ENCODE results near the gene CCDC9B.
A peak's percentile ranks its signal among the peaks of the same experiment; 100 is the strongest.

Gene CCDC9B

GRCh38 chr15:40310001-40310959, 30.5 kb downstream of the CCDC9B start:
- peak; percentile 73 for TF ChIP-seq CTCF (conservative IDR thresholded peaks at IDR 0.05; ENCODE audit: control insufficient read depth, insufficient read depth, low read depth, low read length)
- peak; percentile 30 for DNase-seq (ENCODE audit: low read depth)
- no peak overlapping the region for H3K4me3 ChIP-seq (ENCODE audit: control insufficient read depth, low read depth, low read length)

- no peak for DNase-seq (ENCODE audit: low read depth)
- TF ChIP-seq CTCF (conservative IDR thresholded peaks at IDR 0.05; ENCODE audit: control insufficient read depth, insufficient read depth, low read depth, low read length) = no peak
- no peak overlapping the region for H3K4me3 ChIP-seq (ENCODE audit: control insufficient read depth, low read depth, low read length)
These were observed 31.3 kb downstream of the CCDC9B start for GRCh38 chr15:40309344-40309862.

GRCh38 chr15:40307421-40308211, 33.1 kb downstream of the CCDC9B start, which contains the start of gene PLCB2:
TSS of gene PLCB2 (minus strand) at chr15:40307935. CDS start at chr15:40307672, 263 bp downstream.
- DNase-seq (ENCODE audit: low read depth) = no peak

GRCh38 chr15:40306908-40307307, 33.8 kb downstream of the CCDC9B start:
- no peak overlapping the region for H3K4me3 ChIP-seq (ENCODE audit: control insufficient read depth, low read depth, low read length)
- no peak for TF ChIP-seq CTCF (conservative IDR thresholded peaks at IDR 0.05; ENCODE audit: control insufficient read depth, insufficient read depth, low read depth, low read length)
- no peak for DNase-seq (ENCODE audit: low read depth)

More at GRCh38 chr15:40307421-40308211, 33.1 kb downstream of the CCDC9B start, which contains the start of gene PLCB2:
- no peak for TF ChIP-seq CTCF (conservative IDR thresholded peaks at IDR 0.05; ENCODE audit: control insufficient read depth, insufficient read depth, low read depth, low read length)
- no peak within 1 kb of the TSS for H3K4me3 ChIP-seq (ENCODE audit: control insufficient read depth, low read depth, low read length)

- H3K4me3 ChIP-seq (ENCODE audit: control insufficient read depth, low read depth, low read length) = no peak overlapping the region
- no peak for TF ChIP-seq CTCF (conservative IDR thresholded peaks at IDR 0.05; ENCODE audit: control insufficient read depth, insufficient read depth, low read depth, low read length)
- DNase-seq (ENCODE audit: low read depth) = no peak
These were observed 34.4 kb downstream of the CCDC9B start for GRCh38 chr15:40306371-40306770.

- no peak for DNase-seq (ENCODE audit: low read depth)
- H3K4me3 ChIP-seq (ENCODE audit: control insufficient read depth, low read depth, low read length) = no peak overlapping the region
- TF ChIP-seq CTCF (conservative IDR thresholded peaks at IDR 0.05; ENCODE audit: control insufficient read depth, insufficient read depth, low read depth, low read length) = no peak
These were observed 35.5 kb downstream of the CCDC9B start for GRCh38 chr15:40305281-40305680.

All from fibroblast of mammary gland (primary cell).